HL-60 (cell line): ENCODE results near the gene DPH3.
A peak's percentile ranks its signal among the peaks of the same experiment; 100 is the strongest.

Source experiments
- DNase-seq, 2 experiments: peaks; one replicate each; pipeline ENCODE4 v3.0.0-alpha.2; 2010 to 2020; ENCODE audit warnings: low read depth in 1 of 2, low spot score in 1 of 2
- H3K27ac ChIP-seq: fragments of 250-450 bp; sonication (Bioruptor Pico); replicated peaks from 2 replicates; pipeline ENCODE4 v1.5.1; 2020; ENCODE audit warnings: mild to moderate bottlenecking, moderate library complexity
- H3K27me3 ChIP-seq: fragments of 250-450 bp; sonication (Bioruptor Pico); 2 replicates; pipeline ENCODE4 v1.5.1; 2021; ENCODE audit warnings: mild to moderate bottlenecking, moderate library complexity; ENCODE audit not compliant: insufficient read depth, poor library complexity, severe bottlenecking
- H3K4me3 ChIP-seq: replicated peaks from 2 replicates; pipeline ENCODE4 v1.5.1; 2011; ENCODE audit warnings: mild to moderate bottlenecking, control low read depth, low read length; ENCODE audit not compliant: insufficient read depth
- GABPA ChIP-seq: IDR thresholded peaks from 2 replicates; pipeline ENCODE4 v1.6.1; 2012; ENCODE audit warnings: low read depth
- POLR2AphosphoS5 ChIP-seq: IDR thresholded peaks from 2 replicates; pipeline ENCODE4 v1.6.1; 2012; ENCODE audit warnings: low read depth
- SPI1 ChIP-seq: IDR thresholded peaks from 2 replicates; pipeline ENCODE4 v1.6.1; 2012; ENCODE audit warnings: low read depth, mild to moderate bottlenecking, borderline replicate concordance
- TF ChIP-seq, protein P1 (sequence below): IDR thresholded peaks from one replicate; pipeline ENCODE4 v1.5.1; 2011; ENCODE audit warnings: low read length, control low read depth, inconsistent platforms; ENCODE audit not compliant: insufficient read depth
- TF ChIP-seq, protein P2 (sequence below): IDR thresholded peaks from 2 replicates; pipeline ENCODE4 v1.6.1; 2012; ENCODE audit warnings: low read depth; ENCODE audit not compliant: insufficient replicate concordance

Gene DPH3

DNA sequence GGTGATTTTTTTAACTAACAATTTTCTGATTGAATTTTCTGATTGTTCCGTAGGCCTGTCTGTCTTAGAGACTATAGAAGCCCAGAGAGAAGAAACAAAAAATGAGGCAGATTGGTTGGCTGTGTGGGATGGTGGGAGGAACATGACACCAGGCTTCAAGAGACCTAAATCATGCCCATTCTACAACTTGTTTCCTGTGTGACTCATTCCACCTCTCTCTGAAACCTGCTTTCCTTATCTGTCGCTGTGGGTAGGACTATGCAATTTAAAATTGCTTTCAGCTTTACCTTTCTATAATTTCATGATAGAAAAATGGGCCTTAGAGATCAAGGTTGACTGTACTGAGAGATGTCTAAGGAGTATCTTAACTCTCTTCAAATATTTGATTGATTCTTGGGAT lies 44.8 kb upstream of the DPH3 start:
- peak in 1 of 2 experiments; percentile 12 for DNase-seq
- Histone ChIP-seq H3K4me3 (no peak overlapping the region), H3K27ac (no peak overlapping the region), H3K27me3 (no peaks in the 10 kb centered on the region)
- TF ChIP-seq SPI1, result no peak
- TF ChIP-seq, protein P1, sequence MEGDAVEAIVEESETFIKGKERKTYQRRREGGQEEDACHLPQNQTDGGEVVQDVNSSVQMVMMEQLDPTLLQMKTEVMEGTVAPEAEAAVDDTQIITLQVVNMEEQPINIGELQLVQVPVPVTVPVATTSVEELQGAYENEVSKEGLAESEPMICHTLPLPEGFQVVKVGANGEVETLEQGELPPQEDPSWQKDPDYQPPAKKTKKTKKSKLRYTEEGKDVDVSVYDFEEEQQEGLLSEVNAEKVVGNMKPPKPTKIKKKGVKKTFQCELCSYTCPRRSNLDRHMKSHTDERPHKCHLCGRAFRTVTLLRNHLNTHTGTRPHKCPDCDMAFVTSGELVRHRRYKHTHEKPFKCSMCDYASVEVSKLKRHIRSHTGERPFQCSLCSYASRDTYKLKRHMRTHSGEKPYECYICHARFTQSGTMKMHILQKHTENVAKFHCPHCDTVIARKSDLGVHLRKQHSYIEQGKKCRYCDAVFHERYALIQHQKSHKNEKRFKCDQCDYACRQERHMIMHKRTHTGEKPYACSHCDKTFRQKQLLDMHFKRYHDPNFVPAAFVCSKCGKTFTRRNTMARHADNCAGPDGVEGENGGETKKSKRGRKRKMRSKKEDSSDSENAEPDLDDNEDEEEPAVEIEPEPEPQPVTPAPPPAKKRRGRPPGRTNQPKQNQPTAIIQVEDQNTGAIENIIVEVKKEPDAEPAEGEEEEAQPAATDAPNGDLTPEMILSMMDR, result no peak
- TF ChIP-seq, protein P2, sequence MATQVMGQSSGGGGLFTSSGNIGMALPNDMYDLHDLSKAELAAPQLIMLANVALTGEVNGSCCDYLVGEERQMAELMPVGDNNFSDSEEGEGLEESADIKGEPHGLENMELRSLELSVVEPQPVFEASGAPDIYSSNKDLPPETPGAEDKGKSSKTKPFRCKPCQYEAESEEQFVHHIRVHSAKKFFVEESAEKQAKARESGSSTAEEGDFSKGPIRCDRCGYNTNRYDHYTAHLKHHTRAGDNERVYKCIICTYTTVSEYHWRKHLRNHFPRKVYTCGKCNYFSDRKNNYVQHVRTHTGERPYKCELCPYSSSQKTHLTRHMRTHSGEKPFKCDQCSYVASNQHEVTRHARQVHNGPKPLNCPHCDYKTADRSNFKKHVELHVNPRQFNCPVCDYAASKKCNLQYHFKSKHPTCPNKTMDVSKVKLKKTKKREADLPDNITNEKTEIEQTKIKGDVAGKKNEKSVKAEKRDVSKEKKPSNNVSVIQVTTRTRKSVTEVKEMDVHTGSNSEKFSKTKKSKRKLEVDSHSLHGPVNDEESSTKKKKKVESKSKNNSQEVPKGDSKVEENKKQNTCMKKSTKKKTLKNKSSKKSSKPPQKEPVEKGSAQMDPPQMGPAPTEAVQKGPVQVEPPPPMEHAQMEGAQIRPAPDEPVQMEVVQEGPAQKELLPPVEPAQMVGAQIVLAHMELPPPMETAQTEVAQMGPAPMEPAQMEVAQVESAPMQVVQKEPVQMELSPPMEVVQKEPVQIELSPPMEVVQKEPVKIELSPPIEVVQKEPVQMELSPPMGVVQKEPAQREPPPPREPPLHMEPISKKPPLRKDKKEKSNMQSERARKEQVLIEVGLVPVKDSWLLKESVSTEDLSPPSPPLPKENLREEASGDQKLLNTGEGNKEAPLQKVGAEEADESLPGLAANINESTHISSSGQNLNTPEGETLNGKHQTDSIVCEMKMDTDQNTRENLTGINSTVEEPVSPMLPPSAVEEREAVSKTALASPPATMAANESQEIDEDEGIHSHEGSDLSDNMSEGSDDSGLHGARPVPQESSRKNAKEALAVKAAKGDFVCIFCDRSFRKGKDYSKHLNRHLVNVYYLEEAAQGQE, result no peak
- no peak for TF ChIP-seq POLR2AphosphoS5
- TF ChIP-seq GABPA, result no peak

DNA sequence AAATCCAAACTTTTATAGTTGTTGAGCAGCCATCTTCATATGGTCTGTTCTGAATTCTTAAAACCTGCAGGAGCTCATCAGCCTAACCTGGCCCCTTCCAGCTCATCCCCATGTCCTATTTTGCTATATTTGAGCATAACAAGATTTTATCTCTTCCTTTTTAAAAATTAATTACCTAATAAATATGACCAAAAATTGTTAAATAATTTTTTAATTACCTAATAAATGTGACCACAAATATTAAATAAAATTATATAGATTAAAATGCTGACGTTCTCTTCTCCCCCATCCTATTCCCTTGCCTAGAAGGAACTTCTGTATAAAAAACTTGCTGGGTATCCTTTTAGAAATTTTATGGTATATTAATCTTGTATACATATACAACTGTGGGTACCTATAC lies 44.0 kb upstream of the DPH3 start:
- H3K27ac ChIP-seq, result no peak overlapping the region
- DNase-seq, result no peak
- TF ChIP-seq, protein P1, result no peak
- no peak for TF ChIP-seq POLR2AphosphoS5
- TF ChIP-seq, protein P2, result no peak
- TF ChIP-seq SPI1, result no peak
- no peak for TF ChIP-seq GABPA

DNA sequence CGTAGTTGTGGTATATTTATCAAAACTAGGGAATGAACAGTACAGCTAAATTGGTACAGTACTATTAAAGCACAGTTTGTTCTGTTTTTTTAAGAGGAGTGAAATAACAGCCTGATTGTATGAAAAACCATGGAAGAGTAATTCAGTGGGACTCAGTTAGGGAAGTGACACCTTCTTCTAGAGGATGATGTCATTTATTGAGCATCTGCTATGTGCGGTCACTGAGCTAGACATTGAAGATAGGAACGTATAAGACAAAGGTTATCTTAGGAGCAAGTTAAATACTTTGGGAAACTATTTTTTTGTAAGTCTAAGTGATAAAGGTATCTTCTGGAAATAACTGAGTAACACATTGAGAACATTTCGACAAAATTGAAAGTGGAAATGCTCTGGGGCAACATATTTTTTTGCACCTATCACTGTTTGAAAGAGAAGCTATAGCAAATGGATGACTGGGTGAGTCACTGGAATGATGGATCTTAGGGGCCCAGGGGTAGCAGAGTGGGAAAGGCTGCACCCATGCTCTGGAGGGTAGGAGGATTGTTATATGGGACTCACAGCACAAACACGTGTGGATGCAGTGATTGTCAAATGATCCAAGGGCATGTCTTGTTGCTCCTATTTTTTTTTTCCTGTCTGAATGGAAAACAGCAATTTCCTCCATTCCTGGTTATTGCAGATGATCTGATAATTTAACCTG lies 43.2 kb upstream of the DPH3 start:
- TF ChIP-seq, protein P2, result no peak
- no peak for TF ChIP-seq POLR2AphosphoS5
- no peak for TF ChIP-seq SPI1
- no peak for TF ChIP-seq GABPA
- TF ChIP-seq, protein P1, result no peak
- Histone ChIP-seq H3K4me3 (no peak overlapping the region), H3K27me3 (no peaks in the 10 kb centered on the region), H3K27ac (no peak overlapping the region)
- DNase-seq, result no peak

More for the DNA sequence above, 44.0 kb upstream of the DPH3 start:
- Histone ChIP-seq H3K27me3 (no peaks in the 10 kb centered on the region), H3K4me3 (no peak overlapping the region)
